Measurements from ENCODE around the gene TRIM74. TPM values are rescaled to one million over a fixed set of nuclear protein-coding genes. Genes with fewer than 3 reads are reported as not detected.
"Not testable (repeated sequence)": the region's sequence is repeated elsewhere in the genome, so short reads cannot be mapped to it uniquely, and the experiment has no call there.

TRIM74 gene
- total and polyA plus RNA-seq, 8 donors = 3.1 to 14.1 (median 7.1) TPM; not detected in 4

GRCh38 chr7:72942022-72942705 is 27.1 kb downstream of the TRIM74 start:
- H3K4me1 ChIP-seq; H3K9me3 ChIP-seq; DNase-seq; H3K27ac ChIP-seq; H3K27me3 ChIP-seq; H3K4me3 ChIP-seq; intact Hi-C loops (cut with DNase I; ENCODE audit: low total_unique reads): not testable (repeated sequence)
- 81 to 95% (median 89%) methylated on average over 5 to 6 of the region's 20 CpGs for WGBS, 5 donors
- peaks cover 18 to 63% (median 54%) of the 10 kb centered on the region in 4 donors for H3K36me3 ChIP-seq

- Histone ChIP-seq H3K4me1 (peaks cover 19 to 30% (median 26%) of the 10 kb centered on the region in 4 donors), H3K36me3 (peaks cover 48 to 63% (median 60%) of the 10 kb centered on the region in 4 donors)
- H3K4me3 ChIP-seq; DNase-seq; H3K9me3 ChIP-seq; H3K27ac ChIP-seq; H3K27me3 ChIP-seq; intact Hi-C loops (cut with DNase I; ENCODE audit: low total_unique reads): not testable (repeated sequence)
- 90 to 92% (median 91%) methylated on average over 6 of the region's 6 CpGs for WGBS, 5 donors
Observed at GRCh38 chr7:72928216-72928615, 41.0 kb downstream of the TRIM74 start.

- H3K36me3 ChIP-seq = peaks cover 48 to 60% (median 57%) of the 10 kb centered on the region in 4 donors
- intact Hi-C loops (cut with DNase I; ENCODE audit: low total_unique reads); H3K27me3 ChIP-seq; DNase-seq; H3K9me3 ChIP-seq; H3K27ac ChIP-seq; H3K4me3 ChIP-seq: not testable (repeated sequence)
- peaks cover 19 to 30% (median 26%) of the 10 kb centered on the region in 4 donors for H3K4me1 ChIP-seq
- 92 to 98% (median 95%) methylated on average over 6 of the region's 6 CpGs for WGBS, 5 donors
Observed at GRCh38 chr7:72927791-72928190, 41.5 kb downstream of the TRIM74 start.

GRCh38 chr7:72925546-72926120 is 43.6 kb downstream of the TRIM74 start:
- Histone ChIP-seq H3K27ac (peak overlapping the region; percentile 73 to 97 (median 96)), H3K4me3 (peak overlapping the region; percentile 80 to 90 (median 88)), H3K9me3 (no peaks in the 10 kb centered on the region), H3K4me1 (peaks cover 19 to 30% (median 28%) of the 10 kb centered on the region in 4 donors), H3K27me3 (no peaks in the 10 kb centered on the region), H3K36me3 (peaks cover 37 to 51% (median 42%) of the 10 kb centered on the region in 4 donors)
- 0 to 4% (median 1%) methylated on average over 4 to 35 of the region's 35 CpGs for WGBS, 5 donors
- no peak for TF ChIP-seq CTCF (IDR thresholded peaks at IDR 0.05)
- TF ChIP-seq EP300 (IDR thresholded peaks at IDR 0.05) = no peak
- TF ChIP-seq POLR2A (IDR thresholded peaks at IDR 0.05) = no peak
- no peak for TF ChIP-seq POLR2AphosphoS5 (IDR thresholded peaks at IDR 0.05)
- intact Hi-C loops (cut with DNase I; ENCODE audit: low total_unique reads) = no loop called here
- no peak for DNase-seq

- Histone ChIP-seq H3K36me3 (peaks cover 30 to 46% (median 35%) of the 10 kb centered on the region in 4 donors), H3K27ac (peak within 1 kb of the TSS; percentile 73 to 97 (median 96)), H3K27me3 (no peaks in the 10 kb centered on the region), H3K4me1 (peaks cover 19 to 36% (median 29%) of the 10 kb centered on the region in 4 donors), H3K4me3 (peak within 1 kb of the TSS; percentile 80 to 90 (median 88)), H3K9me3 (no peaks in the 10 kb centered on the region)
- TF ChIP-seq POLR2AphosphoS5 (IDR thresholded peaks at IDR 0.05) = peak; percentile 61 to 84 (median 71)
- TF ChIP-seq POLR2A (IDR thresholded peaks at IDR 0.05) = no peak
- WGBS, 5 donors = 0 to 1% (median 0%) methylated on average over 29 to 91 of the region's 91 CpGs
- DNase-seq = peak; percentile 90 to 96
- intact Hi-C loops (cut with DNase I; ENCODE audit: low total_unique reads) = no loop called here
Observed at GRCh38 chr7:72924733-72925545, 44.3 kb downstream of the TRIM74 start, which contains the start of gene POM121. POM121 (plus strand) TSS chr7:72925095; CDS start chr7:72925122, 27 bp downstream.

- Histone ChIP-seq H3K4me3 (peak overlapping the region; percentile 80 to 90 (median 88)), H3K9me3 (no peaks in the 10 kb centered on the region), H3K27ac (peak overlapping the region; percentile 73 to 97 (median 96)), H3K4me1 (peaks cover 19 to 42% (median 32%) of the 10 kb centered on the region in 4 donors), H3K36me3 (peaks cover 25 to 41% (median 29%) of the 10 kb centered on the region in 4 donors), H3K27me3 (no peaks in the 10 kb centered on the region)
- DNase-seq = no peak
- TF ChIP-seq POLR2AphosphoS5 (IDR thresholded peaks at IDR 0.05) (no peak), POLR2A (IDR thresholded peaks at IDR 0.05) (no peak), CTCF (IDR thresholded peaks at IDR 0.05) (no peak), EP300 (IDR thresholded peaks at IDR 0.05) (no peak)
- 0 to 1% (median 1%) methylated on average over 5 of the region's 5 CpGs for WGBS, 5 donors
- intact Hi-C loops (cut with DNase I; ENCODE audit: low total_unique reads) = no loop called here
Observed at GRCh38 chr7:72924386-72924732, 44.9 kb downstream of the TRIM74 start.

All from stomach (tissue), 9 donors.